Measurements from ENCODE around the gene RHBDD3. TPM values are rescaled to one million over a fixed set of nuclear protein-coding genes. Genes with fewer than 3 reads are reported as not detected.

Gene RHBDD3
- total RNA-seq, 4 donors from 2014 or later: 10.1 to 22.7 (median 17.2) TPM

GRCh38 chr22:29260031-29260560 lies 7.7 kb downstream of the RHBDD3 start:
- H3K27ac ChIP-seq: no peak overlapping the region
- TF ChIP-seq CTCF (IDR thresholded peaks at IDR 0.05) (no peak), POLR2AphosphoS5 (IDR thresholded peaks at IDR 0.05) (no peak), POLR2A (IDR thresholded peaks at IDR 0.05) (no peak), EP300 (IDR thresholded peaks at IDR 0.05) (no peak)
- no peak for DNase-seq (ENCODE audit: low spot score in 2 of 2)

GRCh38 chr22:29259253-29259899 lies 8.4 kb downstream of the RHBDD3 start:
- no peak for TF ChIP-seq EP300 (IDR thresholded peaks at IDR 0.05)
- TF ChIP-seq POLR2A (IDR thresholded peaks at IDR 0.05): no peak
- H3K4me1 ChIP-seq: no peaks in the 10 kb centered on the region
- DNase-seq (ENCODE audit: low spot score in 2 of 2): no peak
- H3K27me3 ChIP-seq: no peaks in the 10 kb centered on the region
- H3K36me3 ChIP-seq: peaks cover 31% of the 10 kb centered on the region
- H3K9me3 ChIP-seq: no peaks in the 10 kb centered on the region
- no peak overlapping the region for H3K27ac ChIP-seq
- no peak overlapping the region for H3K4me3 ChIP-seq
- WGBS: 84% methylated on average over 11 of the region's 11 CpGs

More at GRCh38 chr22:29260031-29260560, 7.7 kb downstream of the RHBDD3 start:
- WGBS: 94% methylated on average over 10 of the region's 13 CpGs
- Histone ChIP-seq H3K27me3 (no peaks in the 10 kb centered on the region), H3K4me1 (no peaks in the 10 kb centered on the region), H3K36me3 (peaks cover 38% of the 10 kb centered on the region), H3K4me3 (no peak overlapping the region), H3K9me3 (no peaks in the 10 kb centered on the region)

- Histone ChIP-seq H3K27me3 (no peaks in the 10 kb centered on the region), H3K9me3 (no peaks in the 10 kb centered on the region), H3K4me1 (no peaks in the 10 kb centered on the region), H3K36me3 (peaks cover 24% of the 10 kb centered on the region), H3K4me3 (no peak overlapping the region), H3K27ac (no peak overlapping the region)
- WGBS: 87% methylated on average over 17 of the region's 17 CpGs
- no peak for DNase-seq (ENCODE audit: low spot score in 2 of 2)
- no peak for TF ChIP-seq POLR2AphosphoS5 (IDR thresholded peaks at IDR 0.05)
- TF ChIP-seq CTCF (IDR thresholded peaks at IDR 0.05): no peak
- TF ChIP-seq EP300 (IDR thresholded peaks at IDR 0.05): no peak
- TF ChIP-seq POLR2A (IDR thresholded peaks at IDR 0.05): no peak
These were observed 9.2 kb downstream of the RHBDD3 start for GRCh38 chr22:29258407-29259252.

GRCh38 chr22:29257751-29258181 lies 10.0 kb downstream of the RHBDD3 start:
- no peak for TF ChIP-seq POLR2AphosphoS5 (IDR thresholded peaks at IDR 0.05)
- no peak for TF ChIP-seq POLR2A (IDR thresholded peaks at IDR 0.05)
- TF ChIP-seq EP300 (IDR thresholded peaks at IDR 0.05): no peak
- no peak for TF ChIP-seq CTCF (IDR thresholded peaks at IDR 0.05)
- no peak for DNase-seq (ENCODE audit: low spot score in 2 of 2)
- H3K27ac ChIP-seq: no peak overlapping the region

GRCh38 chr22:29256606-29257325 lies 11.0 kb downstream of the RHBDD3 start:
- H3K4me3 ChIP-seq: no peak overlapping the region
- peaks cover 22% of the 10 kb centered on the region for H3K36me3 ChIP-seq
- no peak for DNase-seq (ENCODE audit: low spot score in 2 of 2)
- no peak overlapping the region for H3K27ac ChIP-seq
- H3K27me3 ChIP-seq: no peaks in the 10 kb centered on the region
- no peaks in the 10 kb centered on the region for H3K4me1 ChIP-seq
- WGBS: 88% methylated on average over 8 of the region's 8 CpGs
- H3K9me3 ChIP-seq: no peaks in the 10 kb centered on the region
- no peak for TF ChIP-seq CTCF (IDR thresholded peaks at IDR 0.05)
- TF ChIP-seq POLR2A (IDR thresholded peaks at IDR 0.05): no peak
- TF ChIP-seq EP300 (IDR thresholded peaks at IDR 0.05): no peak
- TF ChIP-seq POLR2AphosphoS5 (IDR thresholded peaks at IDR 0.05): no peak

More at GRCh38 chr22:29257751-29258181, 10.0 kb downstream of the RHBDD3 start:
- H3K9me3 ChIP-seq: no peaks in the 10 kb centered on the region
- H3K4me3 ChIP-seq: no peak overlapping the region
- peaks cover 22% of the 10 kb centered on the region for H3K36me3 ChIP-seq
- no peaks in the 10 kb centered on the region for H3K27me3 ChIP-seq
- 82% methylated on average over 7 of the region's 8 CpGs for WGBS
- no peaks in the 10 kb centered on the region for H3K4me1 ChIP-seq
